Amygdala (tissue), 56 donors: Measurements from ENCODE around the gene MYRIP.

ENCODE experiments used
- DNase-seq, 56 donors: peaks; one replicate each; lab custom pipeline; 2025; lab: John Stamatoyannopoulos, UW

The MYRIP gene

GRCh38 chr3:40169983-40170382 is 360.6 kb downstream of the MYRIP start:
- DNase-seq = no peak

DNA sequence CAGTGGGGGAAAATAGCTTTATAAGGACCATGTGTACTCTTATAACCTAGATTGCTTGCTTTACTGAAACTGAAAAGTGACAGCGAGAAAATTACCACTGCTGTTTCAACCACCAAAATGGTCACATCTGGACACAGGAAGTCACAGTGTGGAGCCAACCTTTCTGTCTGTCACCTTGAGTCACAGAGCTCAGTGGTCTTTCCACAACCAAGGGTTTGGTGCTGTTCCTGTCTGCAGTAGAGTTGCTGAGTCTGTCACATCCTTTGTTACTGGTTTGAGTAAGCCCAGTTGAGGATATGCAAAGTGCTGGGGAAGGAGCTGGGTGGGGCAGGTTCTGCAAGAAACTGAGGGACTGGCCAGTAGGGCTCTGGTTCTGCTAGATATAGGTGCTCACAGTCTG is 361.0 kb downstream of the MYRIP start:
- DNase-seq = no peak

DNA sequence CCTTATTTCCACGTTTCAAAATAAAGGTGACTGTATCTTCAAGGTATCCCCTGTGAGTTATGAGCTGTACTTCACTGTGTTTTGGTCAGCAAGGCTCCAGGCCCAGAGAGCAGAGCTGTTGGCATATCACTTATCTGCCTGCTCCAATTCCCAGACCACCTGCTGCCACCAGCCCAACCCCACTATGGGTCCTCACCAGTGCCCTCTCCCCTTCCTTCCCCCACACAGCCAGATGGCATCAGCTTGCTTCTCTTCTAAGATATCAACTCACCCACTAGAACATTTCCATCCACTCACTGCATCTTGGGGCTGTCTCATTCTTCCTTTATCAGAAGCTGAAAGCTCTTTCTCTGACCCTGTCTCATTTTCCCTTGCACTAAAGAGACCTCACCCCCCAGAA is 363.2 kb downstream of the MYRIP start:
- peak in 1 of 56 donors; percentile 11 for DNase-seq

- peak in 53 of 56 donors; percentile 13 to 89 (median 59) for DNase-seq
Measured at GRCh38 chr3:40173227-40173721, 363.9 kb downstream of the MYRIP start.

- peak in 1 of 56 donors; percentile 4 for DNase-seq
Measured at GRCh38 chr3:40178012-40178594, 368.7 kb downstream of the MYRIP start.

DNA sequence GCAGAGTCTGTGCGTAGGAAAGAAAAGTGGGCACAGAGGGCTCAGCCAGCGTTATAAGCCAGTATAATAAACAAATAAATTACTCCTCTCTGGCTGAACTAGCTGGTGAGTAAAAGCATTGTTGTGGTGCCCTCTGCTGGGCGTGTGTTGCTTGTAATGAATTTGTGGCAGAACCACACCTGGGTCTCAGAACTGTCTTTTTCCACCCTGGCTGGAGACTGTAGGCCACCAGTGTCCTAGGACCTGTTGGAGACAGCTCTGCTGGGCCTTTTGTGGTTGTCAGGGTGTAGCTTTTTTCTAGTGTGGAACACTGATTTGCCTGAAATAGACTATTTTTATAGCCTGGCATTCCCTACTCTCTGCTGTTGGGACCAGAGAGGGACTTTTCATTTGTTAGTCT is 369.6 kb downstream of the MYRIP start:
- peak; percentile 14 to 91 (median 64) for DNase-seq

DNA sequence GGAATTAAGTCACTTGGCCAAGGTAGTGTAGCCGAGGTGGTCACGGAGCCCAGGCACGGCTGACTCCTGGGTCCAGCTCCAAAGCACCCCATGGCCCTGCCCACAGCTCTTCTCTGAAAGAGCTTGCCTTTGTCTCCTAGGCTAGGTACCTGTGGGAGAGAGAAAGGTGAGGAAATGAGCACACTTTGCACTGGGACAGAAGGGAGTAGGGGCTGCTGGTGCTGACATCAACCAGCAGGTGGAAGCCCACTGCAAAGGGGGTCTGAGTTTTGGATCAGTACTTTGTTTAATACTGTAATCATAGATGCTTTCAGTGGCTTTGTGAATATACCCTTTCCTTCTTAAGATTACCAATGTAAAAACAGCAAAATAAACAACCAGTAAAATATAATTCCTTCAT is 371.8 kb downstream of the MYRIP start:
- no peak for DNase-seq

DNA sequence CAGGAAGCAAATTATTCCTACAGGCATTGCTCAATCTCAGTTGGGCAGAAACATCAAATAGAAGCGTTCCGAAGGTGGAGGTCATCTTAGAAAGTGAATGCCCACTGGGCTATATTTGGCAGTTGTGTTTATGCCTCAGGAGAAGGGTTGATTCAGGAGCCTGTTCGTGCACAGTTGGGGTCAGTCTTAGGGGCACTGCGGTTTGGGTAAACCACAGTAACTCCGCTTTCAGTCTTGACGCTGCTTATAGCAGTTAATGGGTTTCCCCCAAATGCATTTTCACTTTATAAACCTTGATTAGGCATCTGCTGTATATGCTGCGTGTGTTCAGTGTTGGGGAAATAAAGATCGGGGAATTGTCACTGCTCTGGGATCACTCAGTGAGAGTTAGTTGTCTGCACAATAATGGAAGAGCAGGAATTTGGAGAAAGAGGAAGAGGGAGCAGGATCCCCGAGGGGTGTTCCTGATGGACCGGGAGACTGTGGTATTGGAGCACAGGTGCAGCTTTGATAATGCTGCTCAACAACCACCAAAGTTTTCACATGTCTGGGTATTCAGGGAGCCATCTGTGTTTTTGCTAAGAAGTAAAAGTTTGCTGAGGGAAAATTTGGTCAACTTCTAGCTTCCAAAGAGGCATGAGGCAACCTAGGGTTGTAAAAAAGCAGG is 375.8 kb downstream of the MYRIP start:
- DNase-seq = no peak

GRCh38 chr3:40186508-40186907 is 377.1 kb downstream of the MYRIP start:
- DNase-seq = peak in 2 of 56 donors; percentile 17 to 22

GRCh38 chr3:40187945-40188344 is 378.5 kb downstream of the MYRIP start:
- no peak for DNase-seq

DNA sequence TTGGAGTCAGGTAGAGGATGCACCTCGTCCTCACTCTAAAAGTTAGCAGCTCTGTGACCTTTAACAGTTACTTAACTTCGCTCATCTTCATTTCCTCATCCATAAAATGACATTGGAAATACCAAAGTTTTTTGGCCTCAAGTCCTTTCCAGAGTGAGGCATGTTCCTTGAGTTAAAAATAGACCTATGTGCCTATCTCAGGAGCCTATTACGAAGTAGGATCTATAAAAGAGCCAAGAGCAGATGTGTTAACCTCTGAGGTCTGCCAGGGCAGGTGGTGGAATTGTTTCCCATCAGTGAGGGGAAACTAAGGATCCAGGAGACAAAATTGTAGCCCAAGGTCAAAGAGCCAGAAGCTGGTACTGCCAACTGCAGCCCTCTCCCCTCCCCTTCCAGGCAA is 379.7 kb downstream of the MYRIP start:
- DNase-seq = no peak

DNA sequence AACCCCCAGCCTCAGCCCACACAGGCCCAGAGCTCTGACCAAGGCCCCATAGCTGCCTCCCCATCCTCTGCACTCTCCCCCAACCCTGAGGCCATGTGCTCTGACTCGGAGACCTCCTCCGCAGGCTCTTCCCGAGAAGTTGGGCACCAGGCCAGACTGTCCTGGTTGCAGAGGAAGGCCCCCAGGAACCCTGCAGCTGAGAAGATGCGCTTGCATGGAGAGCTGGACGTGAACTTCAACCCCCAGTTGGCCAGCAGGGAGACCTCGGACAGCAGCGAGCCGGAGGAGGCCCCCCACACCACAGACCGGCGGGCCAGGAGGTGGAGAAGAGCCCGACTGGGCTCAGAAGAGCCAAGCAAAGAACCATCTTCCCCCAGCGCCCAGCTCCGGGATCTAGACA is 380.6 kb downstream of the MYRIP start:
- DNase-seq = no peak

GRCh38 chr3:40191251-40191650 is 381.8 kb downstream of the MYRIP start:
- no peak for DNase-seq

- peak in 34 of 56 donors; percentile 7 to 80 (median 25) for DNase-seq
Measured at GRCh38 chr3:40191850-40192448, 382.5 kb downstream of the MYRIP start.

GRCh38 chr3:40192628-40193027 is 383.2 kb downstream of the MYRIP start:
- DNase-seq = no peak

DNA sequence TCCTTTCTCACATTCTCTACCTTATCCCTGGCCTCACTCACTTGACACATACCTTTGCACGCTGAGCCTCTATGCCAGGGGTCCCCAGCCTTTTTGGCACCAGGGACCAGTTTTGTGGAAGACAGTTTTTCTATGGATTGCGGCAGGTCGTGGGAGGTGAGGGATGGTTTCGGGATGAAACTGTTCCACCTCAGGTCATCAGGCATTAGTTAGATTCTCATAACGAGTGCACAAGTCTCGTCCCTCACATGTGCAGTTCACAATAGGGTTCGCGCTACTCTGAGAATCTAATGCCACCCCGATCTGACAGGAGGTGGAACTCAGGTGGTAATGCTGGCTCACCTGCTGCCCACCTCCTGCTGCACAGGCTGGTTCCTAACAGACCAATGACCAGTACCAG is 387.6 kb downstream of the MYRIP start:
- DNase-seq = no peak

DNA sequence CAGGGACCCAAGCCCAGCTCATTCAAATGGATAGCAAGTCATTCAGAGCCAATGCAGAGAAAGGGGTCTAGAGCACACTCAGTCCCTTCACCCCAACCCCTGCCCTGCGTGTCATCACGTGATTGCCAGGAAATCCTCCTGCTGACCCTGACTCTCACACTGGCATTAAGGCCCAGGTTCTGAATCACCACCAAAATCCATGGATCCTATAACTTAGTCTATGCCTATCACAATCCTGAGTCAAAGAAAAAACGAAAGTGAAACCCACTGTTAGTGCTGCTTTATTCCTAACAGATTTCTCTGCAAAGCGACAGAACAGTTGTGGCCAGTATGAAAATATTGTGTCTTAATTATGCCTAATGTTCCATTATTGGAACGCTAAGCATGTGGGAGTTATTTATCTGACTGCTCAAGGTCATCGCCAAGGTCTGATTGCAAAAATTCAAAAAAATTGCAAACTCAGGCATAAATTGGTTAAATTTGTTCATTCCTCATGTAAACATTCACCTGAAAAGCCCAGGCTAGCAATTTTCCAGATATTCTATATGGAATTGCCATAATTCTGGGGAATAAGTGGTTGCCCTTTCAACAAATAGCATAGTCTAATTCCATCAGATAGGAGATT is 391.4 kb downstream of the MYRIP start:
- DNase-seq = no peak

DNA sequence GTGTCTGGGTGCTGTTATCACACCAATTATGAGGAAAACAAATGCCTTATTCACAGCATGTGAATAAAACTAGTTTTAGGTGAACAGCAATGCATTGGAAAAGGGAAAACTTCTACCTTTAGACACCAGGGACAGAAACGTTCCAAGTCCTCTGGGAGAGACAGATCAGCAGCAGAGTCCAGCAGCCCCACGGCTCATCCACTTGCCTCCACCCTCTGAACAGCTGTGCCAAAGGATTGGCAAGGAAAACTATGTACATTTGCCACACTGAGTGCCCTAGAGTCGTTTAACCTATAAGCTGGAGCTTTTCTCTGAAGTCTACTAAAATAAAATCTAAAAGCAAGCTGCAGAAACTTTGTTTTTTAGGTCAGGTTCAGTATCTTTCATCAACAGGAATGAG is 392.4 kb downstream of the MYRIP start:
- DNase-seq = no peak

DNA sequence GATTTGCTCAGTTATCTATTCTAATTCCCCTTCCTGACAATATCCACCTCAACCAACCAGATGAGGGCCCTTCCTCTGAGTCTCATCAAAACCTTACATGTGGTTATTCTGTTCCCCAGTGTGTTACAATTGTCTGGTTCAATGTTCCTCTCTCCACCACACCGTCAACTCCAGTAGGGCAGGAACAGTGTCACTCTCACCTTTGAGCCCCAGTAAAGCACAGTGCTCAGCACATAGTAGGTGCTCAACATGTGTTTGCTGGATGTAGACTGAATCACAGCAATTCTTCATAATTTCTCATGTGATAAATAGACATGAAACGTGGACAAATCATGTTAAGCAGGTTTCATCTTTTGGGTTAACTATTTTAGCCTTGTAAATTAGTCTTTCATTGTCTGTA is 397.1 kb downstream of the MYRIP start:
- DNase-seq = no peak

DNA sequence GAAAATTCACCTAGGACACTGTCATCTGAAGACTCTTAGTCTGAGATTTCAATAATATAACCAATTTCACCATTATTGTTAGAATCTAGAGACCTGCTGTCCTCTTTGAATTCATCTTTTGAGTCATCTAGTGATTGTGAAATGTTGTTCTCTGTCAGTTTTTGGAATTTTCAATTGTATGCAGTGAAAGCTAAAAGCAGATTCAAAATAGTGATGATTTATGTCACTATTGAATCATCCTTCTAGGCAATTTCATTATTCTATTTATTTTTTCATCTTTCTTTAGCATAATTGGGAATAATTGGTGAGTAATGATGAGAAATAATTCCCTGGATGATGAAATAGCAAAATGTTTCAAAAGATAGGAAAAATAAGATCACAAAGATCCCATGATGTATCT is 398.4 kb downstream of the MYRIP start:
- DNase-seq = no peak

GRCh38 chr3:40208251-40208650 is 398.8 kb downstream of the MYRIP start:
- no peak for DNase-seq

GRCh38 chr3:40211579-40211978 is 402.2 kb downstream of the MYRIP start:
- DNase-seq = no peak
